A549 (cell line): ENCODE measurements around the gene PSMD1. TPM values are rescaled to one million over a fixed set of nuclear protein-coding genes. Genes with fewer than 3 reads are reported as not detected.

Experiments used
- ATAC-seq, 2 experiments: fragments of 200-7000 bp in 1 of 2; fragments of >200 bp in 1 of 2; cut with Nextera tagmentation in 1 of 2; cut with Tn5 transposase in 1 of 2; 3 replicates each; pipeline versions ENCODE4 v1.8.0 to v1.9.1; 2018 to 2020; ENCODE audit warnings: mild to moderate bottlenecking in 1 of 2, moderate library complexity in 1 of 2
- CTCF ChIA-PET: fragments of 300-600 bp; sonication (Branson Sonifier 250); formaldehyde crosslinking; extraction: SDS; loops from one replicate; lab custom pipeline; 2021; ENCODE audit warnings: antibody characterized with exemption, inconsistent platforms; lab: Yijun Ruan, JAX
- POLR2A ChIA-PET: fragments of 350-600 bp; formaldehyde crosslinking; extraction: SDS; loops from one replicate; lab custom pipeline; 2021; ENCODE audit warnings: antibody characterized with exemption, inconsistent platforms; lab: Yijun Ruan, JAX
- DNase-seq, 2 experiments: peaks; one replicate each; pipeline versions ENCODE4 v3.0.0 to v3.0.0-alpha.2; 2011 to 2016; ENCODE audit warnings: low read depth in 1 of 2, low spot score in 1 of 2
- FAIRE-seq: peaks from 2 replicates; lab custom pipeline; 2011; peaks lifted over from hg19 to GRCh38; lab: Jason Lieb, UNC
- H3K27ac ChIP-seq, 2 experiments: fragments of >200 bp; sonication (Bioruptor Twin); formaldehyde crosslinking; 3 replicates each; pipeline ENCODE4 v1.5.1; 2016 to 2017
- H3K4me1 ChIP-seq: fragments of >200 bp; sonication (Bioruptor Twin); formaldehyde crosslinking; 3 replicates; pipeline ENCODE4 v1.6.1; 2016
- H3K4me2 ChIP-seq: fragments of >200 bp; sonication (Bioruptor Twin); formaldehyde crosslinking; 3 replicates; pipeline ENCODE4 v1.6.1; 2016
- H3K4me3 ChIP-seq: fragments of >200 bp; sonication (Bioruptor Twin); formaldehyde crosslinking; 3 replicates; pipeline ENCODE4 v1.5.1; 2016
- H3K9me3 ChIP-seq: fragments of >200 bp; sonication (Bioruptor Twin); formaldehyde crosslinking; 3 replicates; pipeline ENCODE4 v1.6.1; 2016
- CHD2 ChIP-seq: fragments of 150-350 bp; IDR thresholded peaks from 2 replicates; pipeline ENCODE4 v1.6.1; 2014; ENCODE audit warnings: low read length; ENCODE audit not compliant: partially characterized antibody
- CHD4 ChIP-seq: fragments of 200-600 bp; sonication (generic); IDR thresholded peaks from 2 replicates; pipeline ENCODE4 v1.6.1; 2016; ENCODE audit warnings: antibody characterized with exemption, mild to moderate bottlenecking, borderline replicate concordance
- EP300 ChIP-seq, 2 experiments: fragments of >200 bp; sonication (Bioruptor Twin); formaldehyde crosslinking; IDR thresholded peaks; 2 replicates in 1 of 2; 3 replicates in 1 of 2; pipeline ENCODE4 v1.6.1; 2016 to 2017
- ESRRA ChIP-seq: fragments of 150-350 bp; IDR thresholded peaks from 2 replicates; pipeline ENCODE4 v1.6.1; 2014; ENCODE audit warnings: mild to moderate bottlenecking, low read length, borderline replicate concordance
- FOSB ChIP-seq: fragments of 250-450 bp; sonication (Bioruptor Pico); IDR thresholded peaks from 2 replicates; pipeline ENCODE4 v1.5.0; 2020; ENCODE audit warnings: mild to moderate bottlenecking, moderate library complexity
- HDAC2 ChIP-seq: fragments of 200-600 bp; sonication (generic); IDR thresholded peaks from 2 replicates; pipeline ENCODE4 v1.6.1; 2016
- HES2 ChIP-seq: fragments of >200 bp; sonication (Bioruptor Twin); formaldehyde crosslinking; IDR thresholded peaks from 2 replicates; pipeline ENCODE4 v1.6.1; 2016
- HOXB13 ChIP-seq: fragments of 250-450 bp; sonication (Bioruptor Pico); IDR thresholded peaks from 2 replicates; pipeline ENCODE4 v1.5.0; 2020; ENCODE audit warnings: low read depth, mild to moderate bottlenecking, moderate library complexity
- HOXB5 ChIP-seq: fragments of 250-450 bp; sonication (Bioruptor Pico); IDR thresholded peaks from 2 replicates; pipeline ENCODE4 v1.5.0; 2020; ENCODE audit warnings: mild to moderate bottlenecking, moderate library complexity
- JUN ChIP-seq, 2 experiments: fragments of >200 bp; sonication (Bioruptor Twin); formaldehyde crosslinking; IDR thresholded peaks; 2 replicates in 1 of 2; 3 replicates in 1 of 2; pipeline ENCODE4 v1.6.1; 2016 to 2017
- MAFK ChIP-seq: fragments of 450-650 bp; IDR thresholded peaks from 2 replicates; pipeline ENCODE4 v1.6.1; 2014; ENCODE audit not compliant: partially characterized antibody
- NFE2L2 ChIP-seq: fragments of 150-350 bp; conservative IDR thresholded peaks from 2 replicates; pipeline ENCODE4 v1.6.1; 2014; ENCODE audit warnings: low read length
- PHF8 ChIP-seq: fragments of 200-600 bp; sonication (generic); IDR thresholded peaks from 2 replicates; pipeline ENCODE4 v1.6.1; 2016; ENCODE audit warnings: low read depth, mild to moderate bottlenecking, antibody characterized with exemption, moderate library complexity, borderline replicate concordance
- POLR2AphosphoS2 ChIP-seq: conservative IDR thresholded peaks from 2 replicates; pipeline ENCODE4 v1.6.1; 2012; ENCODE audit warnings: low read length, improper control_type of control experiment, inconsistent platforms
- RCOR1 ChIP-seq: fragments of 150-350 bp; IDR thresholded peaks from 2 replicates; pipeline ENCODE4 v1.6.1; 2014; ENCODE audit warnings: antibody characterized with exemption, low read length, low read depth
- RFX5 ChIP-seq: fragments of 450-650 bp; IDR thresholded peaks from 2 replicates; pipeline ENCODE4 v1.7.1; 2014; ENCODE audit warnings: antibody characterized with exemption, mild to moderate bottlenecking, moderate library complexity
- SMC3 ChIP-seq: fragments of >200 bp; sonication (Bioruptor Twin); formaldehyde crosslinking; IDR thresholded peaks from 3 replicates; pipeline ENCODE4 v1.6.1; 2018; ENCODE audit warnings: inconsistent platforms
- TP53 ChIP-seq: fragments of 250-450 bp; sonication (Bioruptor Pico); IDR thresholded peaks from 2 replicates; pipeline ENCODE4 v1.5.0; 2021; ENCODE audit warnings: mild to moderate bottlenecking, moderate library complexity
- USF2 ChIP-seq: fragments of 450-650 bp; IDR thresholded peaks from 2 replicates; pipeline ENCODE4 v1.6.1; 2014; ENCODE audit warnings: antibody characterized with exemption
- ZC3H11A ChIP-seq: fragments of 450-650 bp; IDR thresholded peaks from 2 replicates; pipeline ENCODE4 v1.6.1; 2014; ENCODE audit warnings: antibody characterized with exemption, mild to moderate bottlenecking
- ZNF302 ChIP-seq: fragments of 250-450 bp; sonication (Bioruptor Pico); IDR thresholded peaks from 2 replicates; pipeline ENCODE4 v1.9.0; 2021; ENCODE audit warnings: inconsistent platforms, mild to moderate bottlenecking, moderate library complexity
- ZSCAN20 ChIP-seq: fragments of 250-450 bp; sonication (Bioruptor Pico); IDR thresholded peaks from 2 replicates; pipeline ENCODE4 v1.8.0; 2022; ENCODE audit warnings: mild to moderate bottlenecking, moderate library complexity
- WGBS: methylation state at CpG from one replicate; pipeline ENCODE4 v1.1.6; 2017; ENCODE audit errors: missing lambda C conversion rate; 5-methylcytosine and 5-hydroxymethylcytosine counted together
- polyA plus RNA-seq, 4 experiments: library from polyadenylated mRNA; depleted of rRNA in 3 of 4; stranded (reverse); fragments of >200 nt; fragmentation: RNase III in 1 of 4; extraction: RNeasy Plus Mini Kit Qiagen cat#74134 plus additional on column Dnase treatment in 1 of 4; gene quantifications; 2 replicates in 3 of 4; 3 replicates in 1 of 4; pipeline ENCODE4 v1.2.3, GENCODE V29; 2011 to 2017
- TF ChIP-seq, protein P1 (sequence below): fragments of >200 bp; sonication (Bioruptor Twin); formaldehyde crosslinking; IDR thresholded peaks from 3 replicates; pipeline ENCODE4 v1.5.1; 2016
- TF ChIP-seq, protein P2 (sequence below): fragments of 250-450 bp; sonication (Bioruptor Pico); IDR thresholded peaks from 2 replicates; pipeline ENCODE4 v1.5.0; 2020; ENCODE audit warnings: low read depth, mild to moderate bottlenecking, moderate library complexity
- TF ChIP-seq, protein P3 (sequence below): fragments of >200 bp; sonication (Bioruptor Twin); formaldehyde crosslinking; IDR thresholded peaks from 3 replicates; pipeline ENCODE4 v1.6.1; 2016

PSMD1 gene
- polyA plus RNA-seq, 2 of the 4 experiments (the other 2 are of a cell fraction) = 122 to 248 TPM

- Histone ChIP-seq H3K9me3 (no peaks in the 10 kb centered on the region), H3K4me1 (no peaks in the 10 kb centered on the region), H3K4me3 (no peak overlapping the region), H3K4me2 (no peak overlapping the region), H3K27ac (no peak overlapping the region)
- CTCF ChIA-PET = no interaction called here
- DNase-seq (no peak), ATAC-seq (no peak), FAIRE-seq (no peak)
- WGBS = 95% methylated on average over 4 of the region's 4 CpGs
- POLR2A ChIA-PET = no interaction called here
- TF ChIP-seq PHF8 = no peak
- TF ChIP-seq FOSB (CRISPR knock-in tag) = no peak
- no peak for TF ChIP-seq HOXB5
- no peak for TF ChIP-seq ESRRA
- no peak for TF ChIP-seq CHD2
- no peak for TF ChIP-seq JUN (IDR thresholded peaks at IDR 0.05)
- no peak for TF ChIP-seq TP53 (CRISPR knock-in tag)
- no peak for TF ChIP-seq RCOR1
- TF ChIP-seq ZSCAN20 (CRISPR knock-in tag) = no peak
Observed at GRCh38 chr2:231207734-231208133, 151.1 kb downstream of the PSMD1 start.

GRCh38 chr2:231210782-231211181 is 154.1 kb downstream of the PSMD1 start:
- H3K27ac ChIP-seq = no peak overlapping the region
- no peak overlapping the region for H3K4me2 ChIP-seq
- no peak for ATAC-seq
- no peak for TF ChIP-seq TP53 (CRISPR knock-in tag)
- TF ChIP-seq ZNF302 (CRISPR knock-in tag) = no peak
- TF ChIP-seq ZC3H11A = no peak
- TF ChIP-seq, protein P1, sequence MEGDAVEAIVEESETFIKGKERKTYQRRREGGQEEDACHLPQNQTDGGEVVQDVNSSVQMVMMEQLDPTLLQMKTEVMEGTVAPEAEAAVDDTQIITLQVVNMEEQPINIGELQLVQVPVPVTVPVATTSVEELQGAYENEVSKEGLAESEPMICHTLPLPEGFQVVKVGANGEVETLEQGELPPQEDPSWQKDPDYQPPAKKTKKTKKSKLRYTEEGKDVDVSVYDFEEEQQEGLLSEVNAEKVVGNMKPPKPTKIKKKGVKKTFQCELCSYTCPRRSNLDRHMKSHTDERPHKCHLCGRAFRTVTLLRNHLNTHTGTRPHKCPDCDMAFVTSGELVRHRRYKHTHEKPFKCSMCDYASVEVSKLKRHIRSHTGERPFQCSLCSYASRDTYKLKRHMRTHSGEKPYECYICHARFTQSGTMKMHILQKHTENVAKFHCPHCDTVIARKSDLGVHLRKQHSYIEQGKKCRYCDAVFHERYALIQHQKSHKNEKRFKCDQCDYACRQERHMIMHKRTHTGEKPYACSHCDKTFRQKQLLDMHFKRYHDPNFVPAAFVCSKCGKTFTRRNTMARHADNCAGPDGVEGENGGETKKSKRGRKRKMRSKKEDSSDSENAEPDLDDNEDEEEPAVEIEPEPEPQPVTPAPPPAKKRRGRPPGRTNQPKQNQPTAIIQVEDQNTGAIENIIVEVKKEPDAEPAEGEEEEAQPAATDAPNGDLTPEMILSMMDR = no peak
- TF ChIP-seq HES2 = no peak
- TF ChIP-seq JUN (IDR thresholded peaks at IDR 0.05) = no peak
- TF ChIP-seq, protein P2, sequence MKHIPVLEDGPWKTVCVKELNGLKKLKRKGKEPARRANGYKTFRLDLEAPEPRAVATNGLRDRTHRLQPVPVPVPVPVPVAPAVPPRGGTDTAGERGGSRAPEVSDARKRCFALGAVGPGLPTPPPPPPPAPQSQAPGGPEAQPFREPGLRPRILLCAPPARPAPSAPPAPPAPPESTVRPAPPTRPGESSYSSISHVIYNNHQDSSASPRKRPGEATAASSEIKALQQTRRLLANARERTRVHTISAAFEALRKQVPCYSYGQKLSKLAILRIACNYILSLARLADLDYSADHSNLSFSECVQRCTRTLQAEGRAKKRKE (CRISPR knock-in tag) = no peak
- TF ChIP-seq EP300 (IDR thresholded peaks at IDR 0.05) = no peak
- no peak for TF ChIP-seq USF2
- no peak for TF ChIP-seq MAFK
- TF ChIP-seq HDAC2 = no peak
- no peak for TF ChIP-seq POLR2AphosphoS2
- TF ChIP-seq, all 56 proteins: peak for 0
- H3K4me3 ChIP-seq = no peak overlapping the region
- DNase-seq = no peak
- no peaks in the 10 kb centered on the region for H3K9me3 ChIP-seq
- CTCF ChIA-PET = interaction anchor here (1.1 to 6.3 kb wide), 2 partner anchors 17 to 106 kb away, joined by 3 to 38 read pairs; no protein-coding TSS in a partner anchor
- no peaks in the 10 kb centered on the region for H3K4me1 ChIP-seq
- 92% methylated on average over 3 of the region's 3 CpGs for WGBS
- POLR2A ChIA-PET = no interaction called here
- no peak for FAIRE-seq

DNA sequence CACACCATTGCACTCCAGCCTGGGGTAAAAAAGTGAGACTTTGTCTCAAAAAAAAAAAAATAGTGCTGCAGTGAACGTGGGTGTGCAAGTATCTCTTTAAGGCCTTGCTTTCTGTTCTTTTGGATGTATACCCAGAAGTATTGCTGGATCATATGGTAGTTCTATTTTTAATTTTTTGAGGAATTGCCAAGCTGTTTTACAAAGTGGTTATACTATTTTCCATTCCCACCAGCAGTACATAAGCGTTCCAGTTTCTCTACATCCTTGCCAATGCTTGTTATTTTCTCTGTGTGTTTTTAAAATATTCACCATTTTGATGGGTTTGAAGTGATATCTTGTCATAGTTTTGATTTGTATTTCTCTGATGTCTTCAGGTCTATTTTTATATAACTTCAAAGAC is 154.8 kb downstream of the PSMD1 start:
- POLR2A ChIA-PET = interaction anchor here (1.2 kb wide), 1 partner anchor 13 kb away, joined by 3 read pairs; the partner anchor contains the start of gene ARMC9
- no peak for FAIRE-seq
- Histone ChIP-seq H3K4me3 (no peak overlapping the region), H3K27ac (no peak overlapping the region), H3K9me3 (no peaks in the 10 kb centered on the region), H3K4me2 (no peak overlapping the region), H3K4me1 (no peaks in the 10 kb centered on the region)
- CTCF ChIA-PET = interaction anchor here (0.7 to 6.3 kb wide), 5 partner anchors 11 to 200 kb away, joined by 3 to 38 read pairs (median 5); no protein-coding TSS in a partner anchor
- ATAC-seq = no peak
- no peak for DNase-seq
- 82% methylated on average over 2 of the region's 2 CpGs for WGBS
- TF ChIP-seq HOXB13 (CRISPR knock-in tag) (no peak), SMC3 (no peak), NFE2L2 (no peak), CHD4 (no peak), HOXB5 (no peak), MAFK (no peak), USF2 (no peak), TP53 (CRISPR knock-in tag) (no peak), RFX5 (no peak), HDAC2 (no peak), HES2 (no peak), CHD2 (no peak)
- TF ChIP-seq, protein P1 = no peak
- TF ChIP-seq, protein P3, sequence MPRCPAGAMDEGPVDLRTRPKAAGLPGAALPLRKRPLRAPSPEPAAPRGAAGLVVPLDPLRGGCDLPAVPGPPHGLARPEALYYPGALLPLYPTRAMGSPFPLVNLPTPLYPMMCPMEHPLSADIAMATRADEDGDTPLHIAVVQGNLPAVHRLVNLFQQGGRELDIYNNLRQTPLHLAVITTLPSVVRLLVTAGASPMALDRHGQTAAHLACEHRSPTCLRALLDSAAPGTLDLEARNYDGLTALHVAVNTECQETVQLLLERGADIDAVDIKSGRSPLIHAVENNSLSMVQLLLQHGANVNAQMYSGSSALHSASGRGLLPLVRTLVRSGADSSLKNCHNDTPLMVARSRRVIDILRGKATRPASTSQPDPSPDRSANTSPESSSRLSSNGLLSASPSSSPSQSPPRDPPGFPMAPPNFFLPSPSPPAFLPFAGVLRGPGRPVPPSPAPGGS = no peak
